GM23338 (cell line): ENCODE data around the gene FHIT. TPM values are rescaled to one million over a fixed set of nuclear protein-coding genes. Genes with fewer than 3 reads are reported as not detected.

Source experiments
- ATAC-seq: fragments of 200-7000 bp; cut with Tn5 transposase; 3 replicates; pipeline ENCODE4 v1.9.1; 2020
- DNase-seq: peaks from one replicate; pipeline ENCODE4 v3.0.0-alpha.2; 2015; ENCODE audit warnings: low spot score
- H2AFZ ChIP-seq: fragments of 200-600 bp; sonication (generic); 2 replicates; pipeline ENCODE4 v1.8.0; 2016; ENCODE audit warnings: antibody characterized with exemption, mild to moderate bottlenecking, moderate library complexity
- H3F3A ChIP-seq: fragments of 200-600 bp; sonication (generic); replicated peaks from 2 replicates; pipeline ENCODE4 v1.8.0; 2017; ENCODE audit warnings: antibody characterized with exemption, mixed run types, low read depth
- H3K27ac ChIP-seq: fragments of 200-600 bp; sonication (generic); 2 replicates; pipeline ENCODE4 v1.6.1; 2016; ENCODE audit warnings: low read depth
- H3K27me3 ChIP-seq: fragments of 200-600 bp; sonication (generic); 2 replicates; pipeline ENCODE4 v1.8.0; 2016; ENCODE audit warnings: mild to moderate bottlenecking, mixed run types, moderate library complexity; ENCODE audit not compliant: insufficient read depth
- H3K36me3 ChIP-seq: fragments of 200-600 bp; sonication (generic); 2 replicates; pipeline ENCODE4 v1.8.0; 2016; ENCODE audit warnings: mild to moderate bottlenecking; ENCODE audit not compliant: insufficient read depth
- H3K4me1 ChIP-seq: fragments of 200-600 bp; sonication (generic); 2 replicates; pipeline ENCODE4 v1.8.0; 2016; ENCODE audit warnings: mild to moderate bottlenecking, moderate library complexity; ENCODE audit not compliant: insufficient read depth
- H3K4me2 ChIP-seq: fragments of 200-600 bp; sonication (generic); 2 replicates; pipeline ENCODE4 v1.7.1; 2017; ENCODE audit warnings: mixed run types
- H3K4me3 ChIP-seq: fragments of 200-600 bp; sonication (generic); 2 replicates; pipeline ENCODE4 v1.6.1; 2016; ENCODE audit warnings: mixed run types
- H3K79me2 ChIP-seq: fragments of 200-600 bp; sonication (generic); replicated peaks from 2 replicates; pipeline ENCODE4 v1.8.0; 2017; ENCODE audit warnings: mild to moderate bottlenecking; ENCODE audit not compliant: insufficient read depth
- H3K9me2 ChIP-seq: fragments of 200-600 bp; sonication (generic); 2 replicates; pipeline ENCODE4 v1.8.0; 2017; ENCODE audit not compliant: insufficient read depth
- H4K20me1 ChIP-seq: fragments of 200-600 bp; sonication (generic); replicated peaks from 2 replicates; pipeline ENCODE4 v1.8.0; 2017; ENCODE audit warnings: mild to moderate bottlenecking; ENCODE audit not compliant: insufficient read depth
- H3K27ac Mint-ChIP-seq: 2 replicates; pipeline ENCODE4 v1.8.0; 2020; ENCODE audit warnings: inconsistent platforms, mild to moderate bottlenecking, moderate library complexity, mixed read lengths
- H3K27me3 Mint-ChIP-seq: 3 replicates; pipeline ENCODE4 v1.8.0; 2022; ENCODE audit warnings: low read depth, mild to moderate bottlenecking, moderate library complexity, mixed read lengths, inconsistent platforms; ENCODE audit not compliant: insufficient read depth, poor library complexity
- H3K36me3 Mint-ChIP-seq: 3 replicates; pipeline ENCODE4 v1.8.0; 2021; ENCODE audit warnings: low read depth, mild to moderate bottlenecking, inconsistent platforms, moderate library complexity, mixed read lengths
- H3K4me1 Mint-ChIP-seq: 3 replicates; pipeline ENCODE4 v1.8.0; 2020; ENCODE audit warnings: mild to moderate bottlenecking, inconsistent platforms, mixed read lengths
- H3K4me3 Mint-ChIP-seq: 3 replicates; pipeline ENCODE4 v1.8.0; 2021; ENCODE audit warnings: moderate library complexity, mild to moderate bottlenecking, inconsistent platforms, mixed read lengths
- H3K9me3 Mint-ChIP-seq: 3 replicates; pipeline ENCODE4 v1.8.0; 2020; ENCODE audit warnings: moderate library complexity, mild to moderate bottlenecking, inconsistent platforms, mixed read lengths
- EZH2 ChIP-seq: fragments of 200-600 bp; sonication (generic); IDR thresholded peaks from one replicate; pipeline ENCODE4 v1.8.0; 2017; ENCODE audit warnings: antibody characterized with exemption, mild to moderate bottlenecking, low read depth; ENCODE audit not compliant: unreplicated experiment
- POLR2AphosphoS5 ChIP-seq: IDR thresholded peaks from 2 replicates; pipeline ENCODE4 v1.6.1; 2016; ENCODE audit warnings: antibody characterized with exemption, low read depth
- ZNF114 ChIP-seq: fragments of 250-450 bp; sonication (Bioruptor Pico); IDR thresholded peaks from 2 replicates; pipeline ENCODE4 v1.5.0; 2020; ENCODE audit warnings: mild to moderate bottlenecking, moderate library complexity
- ZNF331 ChIP-seq: fragments of 250-450 bp; sonication (Bioruptor Pico); IDR thresholded peaks from 2 replicates; pipeline ENCODE4 v1.5.0; 2020; ENCODE audit warnings: low read depth, mild to moderate bottlenecking, moderate library complexity
- polyA plus RNA-seq: library from polyadenylated mRNA; unstranded; fragments of >200 nt; fragmentation: Nextera tagmentation; extraction: Ambion mirVana; gene quantifications from 2 replicates; pipeline ENCODE4 v1.2.1, GENCODE V29; 2016
- total RNA-seq: library from RNA; depleted of rRNA; stranded (reverse); fragments of >200 nt; shearing (Covaris generic); gene quantifications from 2 replicates; pipeline ENCODE4 v1.2.3, GENCODE V29; 2014
- TF ChIP-seq, protein P1 (sequence below): fragments of 250-450 bp; sonication (Bioruptor Pico); IDR thresholded peaks from 2 replicates; pipeline ENCODE4 v1.5.0; 2020; ENCODE audit warnings: mild to moderate bottlenecking, moderate library complexity
- TF ChIP-seq, protein P2 (sequence below): IDR thresholded peaks from one replicate; pipeline ENCODE4 v1.6.1; 2018; ENCODE audit warnings: antibody characterized with exemption; ENCODE audit not compliant: unreplicated experiment

The FHIT gene
- total and polyA plus RNA-seq, 2 experiments from 2014 or later, result 3.0 to 8.3 TPM

- TF ChIP-seq, protein P1, sequence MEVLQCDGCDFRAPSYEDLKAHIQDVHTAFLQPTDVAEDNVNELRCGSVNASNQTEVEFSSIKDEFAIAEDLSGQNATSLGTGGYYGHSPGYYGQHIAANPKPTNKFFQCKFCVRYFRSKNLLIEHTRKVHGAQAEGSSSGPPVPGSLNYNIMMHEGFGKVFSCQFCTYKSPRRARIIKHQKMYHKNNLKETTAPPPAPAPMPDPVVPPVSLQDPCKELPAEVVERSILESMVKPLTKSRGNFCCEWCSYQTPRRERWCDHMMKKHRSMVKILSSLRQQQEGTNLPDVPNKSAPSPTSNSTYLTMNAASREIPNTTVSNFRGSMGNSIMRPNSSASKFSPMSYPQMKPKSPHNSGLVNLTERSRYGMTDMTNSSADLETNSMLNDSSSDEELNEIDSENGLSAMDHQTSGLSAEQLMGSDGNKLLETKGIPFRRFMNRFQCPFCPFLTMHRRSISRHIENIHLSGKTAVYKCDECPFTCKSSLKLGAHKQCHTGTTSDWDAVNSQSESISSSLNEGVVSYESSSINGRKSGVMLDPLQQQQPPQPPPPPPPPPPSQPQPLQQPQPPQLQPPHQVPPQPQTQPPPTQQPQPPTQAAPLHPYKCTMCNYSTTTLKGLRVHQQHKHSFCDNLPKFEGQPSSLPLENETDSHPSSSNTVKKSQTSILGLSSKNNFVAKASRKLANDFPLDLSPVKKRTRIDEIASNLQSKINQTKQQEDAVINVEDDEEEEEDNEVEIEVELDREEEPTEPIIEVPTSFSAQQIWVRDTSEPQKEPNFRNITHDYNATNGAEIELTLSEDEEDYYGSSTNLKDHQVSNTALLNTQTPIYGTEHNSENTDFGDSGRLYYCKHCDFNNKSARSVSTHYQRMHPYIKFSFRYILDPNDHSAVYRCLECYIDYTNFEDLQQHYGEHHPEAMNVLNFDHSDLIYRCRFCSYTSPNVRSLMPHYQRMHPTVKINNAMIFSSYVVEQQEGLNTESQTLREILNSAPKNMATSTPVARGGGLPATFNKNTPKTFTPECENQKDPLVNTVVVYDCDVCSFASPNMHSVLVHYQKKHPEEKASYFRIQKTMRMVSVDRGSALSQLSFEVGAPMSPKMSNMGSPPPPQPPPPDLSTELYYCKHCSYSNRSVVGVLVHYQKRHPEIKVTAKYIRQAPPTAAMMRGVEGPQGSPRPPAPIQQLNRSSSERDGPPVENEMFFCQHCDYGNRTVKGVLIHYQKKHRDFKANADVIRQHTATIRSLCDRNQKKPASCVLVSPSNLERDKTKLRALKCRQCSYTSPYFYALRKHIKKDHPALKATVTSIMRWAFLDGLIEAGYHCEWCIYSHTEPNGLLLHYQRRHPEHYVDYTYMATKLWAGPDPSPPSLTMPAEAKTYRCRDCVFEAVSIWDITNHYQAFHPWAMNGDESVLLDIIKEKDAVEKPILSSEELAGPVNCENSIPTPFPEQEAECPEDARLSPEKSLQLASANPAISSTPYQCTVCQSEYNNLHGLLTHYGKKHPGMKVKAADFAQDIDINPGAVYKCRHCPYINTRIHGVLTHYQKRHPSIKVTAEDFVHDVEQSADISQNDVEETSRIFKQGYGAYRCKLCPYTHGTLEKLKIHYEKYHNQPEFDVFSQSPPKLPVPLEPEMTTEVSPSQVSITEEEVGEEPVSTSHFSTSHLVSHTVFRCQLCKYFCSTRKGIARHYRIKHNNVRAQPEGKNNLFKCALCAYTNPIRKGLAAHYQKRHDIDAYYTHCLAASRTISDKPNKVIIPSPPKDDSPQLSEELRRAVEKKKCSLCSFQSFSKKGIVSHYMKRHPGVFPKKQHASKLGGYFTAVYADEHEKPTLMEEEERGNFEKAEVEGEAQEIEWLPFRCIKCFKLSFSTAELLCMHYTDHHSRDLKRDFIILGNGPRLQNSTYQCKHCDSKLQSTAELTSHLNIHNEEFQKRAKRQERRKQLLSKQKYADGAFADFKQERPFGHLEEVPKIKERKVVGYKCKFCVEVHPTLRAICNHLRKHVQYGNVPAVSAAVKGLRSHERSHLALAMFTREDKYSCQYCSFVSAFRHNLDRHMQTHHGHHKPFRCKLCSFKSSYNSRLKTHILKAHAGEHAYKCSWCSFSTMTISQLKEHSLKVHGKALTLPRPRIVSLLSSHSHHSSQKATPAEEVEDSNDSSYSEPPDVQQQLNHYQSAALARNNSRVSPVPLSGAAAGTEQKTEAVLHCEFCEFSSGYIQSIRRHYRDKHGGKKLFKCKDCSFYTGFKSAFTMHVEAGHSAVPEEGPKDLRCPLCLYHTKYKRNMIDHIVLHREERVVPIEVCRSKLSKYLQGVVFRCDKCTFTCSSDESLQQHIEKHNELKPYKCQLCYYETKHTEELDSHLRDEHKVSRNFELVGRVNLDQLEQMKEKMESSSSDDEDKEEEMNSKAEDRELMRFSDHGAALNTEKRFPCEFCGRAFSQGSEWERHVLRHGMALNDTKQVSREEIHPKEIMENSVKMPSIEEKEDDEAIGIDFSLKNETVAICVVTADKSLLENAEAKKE (CRISPR knock-in tag), result no peak
- no peak for TF ChIP-seq ZNF331
- no peak for TF ChIP-seq ZNF114 (CRISPR knock-in tag)
Observed at GRCh38 chr3:60177726-60178125, 1073.5 kb downstream of the FHIT start (continued).

DNA sequence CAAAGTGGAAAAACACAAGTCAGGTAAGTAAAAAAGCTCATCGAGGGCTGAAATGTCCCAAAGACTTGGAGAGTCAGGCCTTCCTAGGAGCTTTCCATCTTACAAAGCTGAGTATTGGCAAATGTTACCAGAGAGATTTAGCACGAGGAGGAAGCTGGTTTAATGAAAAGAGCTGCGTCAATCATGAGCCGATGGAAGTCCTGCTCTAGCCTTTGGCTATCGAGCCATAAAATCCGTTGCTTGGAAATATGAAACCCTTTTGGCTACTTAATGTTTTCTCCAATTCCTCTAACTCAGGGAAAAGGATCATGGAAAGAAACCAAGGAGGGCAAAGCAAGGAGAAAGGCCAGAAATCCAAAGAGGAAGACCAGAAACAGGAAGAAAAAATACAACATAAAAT, 1074.6 kb downstream of the FHIT start:
- Mint-ChIP-seq H3K27ac (no peak overlapping the region), H3K4me3 (no peak overlapping the region), H3K27me3 (peaks cover 4% of the 10 kb centered on the region), H3K4me1 (peaks cover 9% of the 10 kb centered on the region), H3K9me3 (no peaks in the 10 kb centered on the region), H3K36me3 (no peaks in the 10 kb centered on the region)
- Histone ChIP-seq H3K4me1 (no peaks in the 10 kb centered on the region; the same call in 1 of the 2 replicates), H3K4me3 (no peak overlapping the region), H3K4me2 (no peak overlapping the region), H3K36me3 (no peaks in the 10 kb centered on the region), H2AFZ (no peak overlapping the region), H3F3A (no peaks in the 10 kb centered on the region), H4K20me1 (no peaks in the 10 kb centered on the region), H3K27ac (no peak overlapping the region), H3K27me3 (no peaks in the 10 kb centered on the region), H3K9me2 (no peaks in the 10 kb centered on the region), H3K79me2 (no peaks in the 10 kb centered on the region)
- DNase-seq, result no peak
- ATAC-seq, result no peak
- TF ChIP-seq EZH2 (no peak), ZNF331 (no peak), POLR2AphosphoS5 (no peak)
- TF ChIP-seq, protein P1 (CRISPR knock-in tag), result no peak
- TF ChIP-seq, protein P2, sequence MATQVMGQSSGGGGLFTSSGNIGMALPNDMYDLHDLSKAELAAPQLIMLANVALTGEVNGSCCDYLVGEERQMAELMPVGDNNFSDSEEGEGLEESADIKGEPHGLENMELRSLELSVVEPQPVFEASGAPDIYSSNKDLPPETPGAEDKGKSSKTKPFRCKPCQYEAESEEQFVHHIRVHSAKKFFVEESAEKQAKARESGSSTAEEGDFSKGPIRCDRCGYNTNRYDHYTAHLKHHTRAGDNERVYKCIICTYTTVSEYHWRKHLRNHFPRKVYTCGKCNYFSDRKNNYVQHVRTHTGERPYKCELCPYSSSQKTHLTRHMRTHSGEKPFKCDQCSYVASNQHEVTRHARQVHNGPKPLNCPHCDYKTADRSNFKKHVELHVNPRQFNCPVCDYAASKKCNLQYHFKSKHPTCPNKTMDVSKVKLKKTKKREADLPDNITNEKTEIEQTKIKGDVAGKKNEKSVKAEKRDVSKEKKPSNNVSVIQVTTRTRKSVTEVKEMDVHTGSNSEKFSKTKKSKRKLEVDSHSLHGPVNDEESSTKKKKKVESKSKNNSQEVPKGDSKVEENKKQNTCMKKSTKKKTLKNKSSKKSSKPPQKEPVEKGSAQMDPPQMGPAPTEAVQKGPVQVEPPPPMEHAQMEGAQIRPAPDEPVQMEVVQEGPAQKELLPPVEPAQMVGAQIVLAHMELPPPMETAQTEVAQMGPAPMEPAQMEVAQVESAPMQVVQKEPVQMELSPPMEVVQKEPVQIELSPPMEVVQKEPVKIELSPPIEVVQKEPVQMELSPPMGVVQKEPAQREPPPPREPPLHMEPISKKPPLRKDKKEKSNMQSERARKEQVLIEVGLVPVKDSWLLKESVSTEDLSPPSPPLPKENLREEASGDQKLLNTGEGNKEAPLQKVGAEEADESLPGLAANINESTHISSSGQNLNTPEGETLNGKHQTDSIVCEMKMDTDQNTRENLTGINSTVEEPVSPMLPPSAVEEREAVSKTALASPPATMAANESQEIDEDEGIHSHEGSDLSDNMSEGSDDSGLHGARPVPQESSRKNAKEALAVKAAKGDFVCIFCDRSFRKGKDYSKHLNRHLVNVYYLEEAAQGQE, result no peak
